H1 (cell line): ENCODE measurements around the gene RBM4. TPM values are rescaled to one million over a fixed set of nuclear protein-coding genes. Genes with fewer than 3 reads are reported as not detected.

ENCODE experiments used
- CTCF ChIA-PET: fragments of 300-600 bp; sonication (Branson Sonifier 250); formaldehyde crosslinking; loops from one replicate; lab custom pipeline; 2021; ENCODE audit not compliant: partially characterized antibody; lab: Charles Lee
- POLR2A ChIA-PET: fragments of 300-600 bp; sonication (Branson Sonifier 250); formaldehyde crosslinking; loops from one replicate; lab custom pipeline; 2021; ENCODE audit warnings: inconsistent platforms; ENCODE audit not compliant: partially characterized antibody; lab: Charles Lee
- DNase-seq, 2 experiments: peaks; one replicate each; pipeline versions ENCODE4 v3.0.0 to v3.0.0-alpha.2; 2010 to 2022; ENCODE audit warnings: low spot score in 2 of 2, low read depth in 1 of 2, mixed read lengths in 1 of 2
- FAIRE-seq: peaks from 2 replicates; lab custom pipeline; 2011; peaks lifted over from hg19 to GRCh38; lab: Jason Lieb, UNC
- H2AFZ ChIP-seq: 2 replicates; pipeline ENCODE4 v1.8.1; 2012; ENCODE audit warnings: low read length, inconsistent platforms
- H2AK5ac ChIP-seq: 2 replicates; pipeline ENCODE4 v1.6.1; 2013; ENCODE audit warnings: low read depth, low read length
- H2BK120ac ChIP-seq: replicated peaks from 2 replicates; pipeline ENCODE3; 2013; ENCODE audit warnings: low read depth, low read length, inconsistent platforms
- H2BK12ac ChIP-seq: 2 replicates; pipeline ENCODE4 v1.6.1; 2013; ENCODE audit warnings: low read depth, low read length
- H2BK15ac ChIP-seq: 2 replicates; pipeline ENCODE4 v1.6.1; 2013; ENCODE audit warnings: low read length
- H2BK20ac ChIP-seq: 2 replicates; pipeline ENCODE4 v1.6.1; 2013; ENCODE audit warnings: low read length
- H2BK5ac ChIP-seq: 2 replicates; pipeline ENCODE4 v1.6.1; 2013; ENCODE audit warnings: low read depth, low read length
- H3K14ac ChIP-seq: 2 replicates; pipeline ENCODE4 v1.6.1; 2013; ENCODE audit warnings: inconsistent platforms; ENCODE audit not compliant: insufficient read length
- H3K18ac ChIP-seq: 2 replicates; pipeline ENCODE4 v1.6.1; 2013; ENCODE audit warnings: low read length; ENCODE audit errors: extremely low read depth
- H3K23ac ChIP-seq: 2 replicates; pipeline ENCODE4 v1.6.1; 2013; ENCODE audit warnings: inconsistent platforms; ENCODE audit not compliant: insufficient read length
- H3K23me2 ChIP-seq: 2 replicates; pipeline ENCODE4 v1.6.1; 2013; ENCODE audit warnings: low read depth, low read length
- H3K27ac ChIP-seq: 2 replicates; pipeline ENCODE4 v1.6.1; 2011; ENCODE audit warnings: low read depth, low read length, inconsistent platforms
- H3K27me3 ChIP-seq, 4 experiments: replicated peaks in 1 of 4; 1 replicate in 1 of 4; 2 replicates in 3 of 4; pipeline versions ENCODE4 v1.6.1 to v1.8.1; 2011 to 2013; ENCODE audit warnings: low read length in 3 of 4, mild to moderate bottlenecking in 3 of 4, inconsistent platforms in 2 of 4, mixed read lengths in 2 of 4, moderate library complexity in 1 of 4; ENCODE audit not compliant: control insufficient read depth in 3 of 4, insufficient read depth in 3 of 4; ENCODE audit errors: extremely low read depth in 1 of 4
- H3K36me3 ChIP-seq, 4 experiments: 2 replicates each; pipeline versions ENCODE4 v1.6.1 to v1.8.1; 2011 to 2013; ENCODE audit warnings: mild to moderate bottlenecking in 4 of 4, low read length in 3 of 4, moderate library complexity in 2 of 4, control low read depth in 1 of 4, inconsistent platforms in 1 of 4; ENCODE audit not compliant: insufficient read depth in 4 of 4, control insufficient read depth in 2 of 4
- H3K4ac ChIP-seq: replicated peaks from 2 replicates; pipeline ENCODE3; 2013; ENCODE audit warnings: low read length, low read depth, mixed read lengths, inconsistent platforms; ENCODE audit not compliant: insufficient read length
- H3K4me1 ChIP-seq, 4 experiments: replicated peaks in 1 of 4; 1 replicate in 1 of 4; 2 replicates in 3 of 4; pipeline versions ENCODE4 v1.6.1 to v1.8.1; 2011 to 2013; ENCODE audit warnings: low read length in 3 of 4, inconsistent platforms in 2 of 4, mixed read lengths in 1 of 4; ENCODE audit not compliant: insufficient read depth in 4 of 4, control insufficient read depth in 3 of 4
- H3K4me2 ChIP-seq, 2 experiments: 2 replicates each; pipeline versions ENCODE4 v1.6.1 to v1.8.1; 2011 to 2013; ENCODE audit warnings: low read depth in 2 of 2, low read length in 2 of 2, control low read depth in 1 of 2, inconsistent platforms in 1 of 2, mild to moderate bottlenecking in 1 of 2; ENCODE audit not compliant: insufficient read depth in 1 of 2
- H3K4me3 ChIP-seq, 4 experiments: fragments of 200-600, 300-600 bp in 1 of 4; sonication (generic), shearing (Covaris generic), sonication (Bioruptor Twin) in 1 of 4; 2 replicates each; pipeline versions ENCODE4 v1.5.1 to v1.8.1; 2011 to 2016; ENCODE audit warnings: low read length in 4 of 4, low read depth in 3 of 4, control low read depth in 2 of 4, inconsistent platforms in 2 of 4, mild to moderate bottlenecking in 2 of 4, mixed read lengths in 1 of 4, moderate library complexity in 1 of 4; ENCODE audit not compliant: insufficient read depth in 2 of 4; ENCODE audit errors: extremely low read depth in 1 of 4
- H3K56ac ChIP-seq: replicated peaks from 2 replicates; pipeline ENCODE3; 2013; ENCODE audit warnings: low read depth, mild to moderate bottlenecking, mixed read lengths, low read length, inconsistent platforms; ENCODE audit not compliant: insufficient read length
- H3K79me1 ChIP-seq: 2 replicates; pipeline ENCODE4 v1.6.1; 2013; ENCODE audit warnings: low read depth, low read length, control low read depth
- H3K79me2 ChIP-seq, 2 experiments: 2 replicates each; pipeline versions ENCODE4 v1.6.1 to v1.8.1; 2012 to 2013; ENCODE audit warnings: low read length in 2 of 2, mild to moderate bottlenecking in 2 of 2, inconsistent platforms in 1 of 2; ENCODE audit not compliant: insufficient read depth in 2 of 2, control insufficient read depth in 1 of 2
- H3K9ac ChIP-seq, 4 experiments: replicated peaks in 1 of 4; 1 replicate in 1 of 4; 2 replicates in 3 of 4; pipeline versions ENCODE4 v1.6.1 to v1.8.1; 2011 to 2013; ENCODE audit warnings: low read depth in 3 of 4, low read length in 3 of 4, control low read depth in 2 of 4, mild to moderate bottlenecking in 2 of 4, moderate library complexity in 2 of 4, inconsistent platforms in 1 of 4; ENCODE audit errors: extremely low read depth in 1 of 4
- H3K9me3 ChIP-seq, 2 experiments: 2 replicates each; pipeline versions ENCODE4 v1.6.1 to v1.8.1; 2012 to 2013; ENCODE audit warnings: mild to moderate bottlenecking in 2 of 2, moderate library complexity in 2 of 2, control low read depth in 1 of 2, inconsistent platforms in 1 of 2, low read depth in 1 of 2, low read length in 1 of 2, mixed read lengths in 1 of 2; ENCODE audit not compliant: insufficient read depth in 2 of 2
- H4K20me1 ChIP-seq, 2 experiments: replicated peaks in 1 of 2; 2 replicates each; pipeline versions ENCODE3 to v1.8.1; 2011 to 2013; ENCODE audit warnings: inconsistent platforms in 2 of 2, low read length in 2 of 2, mild to moderate bottlenecking in 1 of 2; ENCODE audit not compliant: insufficient read depth in 2 of 2, control insufficient read depth in 1 of 2
- H4K5ac ChIP-seq: 2 replicates; pipeline ENCODE4 v1.6.1; 2013; ENCODE audit warnings: low read length, low read depth, mixed read lengths, inconsistent platforms; ENCODE audit not compliant: insufficient read length
- H4K8ac ChIP-seq: 2 replicates; pipeline ENCODE4 v1.8.0; 2013; ENCODE audit warnings: mild to moderate bottlenecking, moderate library complexity, low read length, inconsistent platforms; ENCODE audit not compliant: insufficient read depth; ENCODE audit errors: extremely low read depth
- H4K91ac ChIP-seq: replicated peaks from 2 replicates; pipeline ENCODE3; 2013; ENCODE audit warnings: low read length, mixed read lengths, inconsistent platforms; ENCODE audit not compliant: insufficient read length
- ASH2L ChIP-seq: fragments of 200-600, 300-600 bp; sonication (generic); IDR thresholded peaks from one replicate; pipeline ENCODE4 v1.7.1; 2017; ENCODE audit warnings: low read length
- BCL11A ChIP-seq, 2 experiments: IDR thresholded peaks; one replicate each; pipeline ENCODE4 v1.6.1; 2011; ENCODE audit warnings: low read depth in 2 of 2, low read length in 2 of 2, mild to moderate bottlenecking in 2 of 2
- GTF2F1 ChIP-seq: IDR thresholded peaks from 2 replicates; pipeline ENCODE4 v1.6.1; 2012; ENCODE audit warnings: low read depth, low read length, improper control_type of control experiment, borderline replicate concordance
- HDAC6 ChIP-seq: IDR thresholded peaks from one replicate; pipeline ENCODE4 v1.7.1; 2012; ENCODE audit warnings: low read depth, mild to moderate bottlenecking, inconsistent platforms, low read length, moderate library complexity
- KDM5A ChIP-seq: fragments of 200-600 bp; IDR thresholded peaks from 2 replicates; pipeline ENCODE4 v1.7.1; 2012; ENCODE audit warnings: mild to moderate bottlenecking, low read length, inconsistent platforms, mixed read lengths
- RNF2 ChIP-seq: fragments of 200-900, 300-1000 bp; sonication (generic); IDR thresholded peaks from 2 replicates; pipeline ENCODE4 v1.7.1; 2016; ENCODE audit warnings: borderline replicate concordance, low read depth, mild to moderate bottlenecking, antibody characterized with exemption, low read length; ENCODE audit not compliant: poor library complexity, severe bottlenecking; ENCODE audit errors: missing control alignments
- SIX5 ChIP-seq: IDR thresholded peaks from 2 replicates; pipeline ENCODE4 v1.6.1; 2011; ENCODE audit warnings: mild to moderate bottlenecking, low read depth, low read length
- SP2 ChIP-seq: IDR thresholded peaks from 2 replicates; pipeline ENCODE4 v1.6.1; 2012; ENCODE audit warnings: mild to moderate bottlenecking, low read length, inconsistent platforms
- TAF7 ChIP-seq: optimal IDR thresholded peaks from 2 replicates; pipeline ENCODE3; 2011; ENCODE audit warnings: low read depth, mild to moderate bottlenecking, inconsistent platforms, low read length, moderate library complexity, borderline replicate concordance
- ZNF274 ChIP-seq: IDR thresholded peaks from 2 replicates; pipeline ENCODE4 v1.7.0; 2012; ENCODE audit warnings: low read length, borderline replicate concordance; ENCODE audit errors: extremely low read depth
- WGBS, 2 experiments: shearing (Covaris generic) in 1 of 2; methylation state at CpG; one replicate each; pipeline versions ENCODE4 v1.1.6 to v1.1.7; 2013 to 2015; ENCODE audit warnings: low lambda C conversion rate in 2 of 2, mixed read lengths in 2 of 2, inconsistent platforms in 1 of 2, low coverage in 1 of 2, missing lambda C conversion rate in 1 of 2; ENCODE audit not compliant: insufficient replicate concordance in 2 of 2, insufficient coverage in 1 of 2, insufficient read length in 1 of 2; ENCODE audit errors: extremely low coverage in 1 of 2, missing lambda C conversion rate in 1 of 2; 5-methylcytosine and 5-hydroxymethylcytosine counted together
- polyA plus RNA-seq, 7 experiments: library from polyadenylated mRNA; depleted of rRNA in 3 of 7; stranded (reverse) in 5 of 7; unstranded in 2 of 7; fragments of >200 nt in 5 of 7; fragments of 200-250 nt in 2 of 7; gene quantifications; 1 replicate in 5 of 7; 2 replicates in 1 of 7; 4 replicates in 1 of 7; pipeline versions ENCODE4 v1.2.1 to v1.2.3, GENCODE V29; 2011 to 2013; ENCODE audit warnings: missing spikeins in 2 of 7, mixed read lengths in 2 of 7
- total RNA-seq: library from RNA; stranded (reverse); fragmentation: NEBNext Ultra II Directional; extraction: Animal tissue kit (Norgen Biotek cat#: 25700); gene quantifications from 2 replicates; pipeline ENCODE4 v1.2.1, GENCODE V29; 2021

RBM4 gene
- total and polyA plus RNA-seq, 2 of the 8 experiments (the other 6 are each of a cell fraction or from before 2014, with no cell fraction given): 192 to 330 TPM

DNA sequence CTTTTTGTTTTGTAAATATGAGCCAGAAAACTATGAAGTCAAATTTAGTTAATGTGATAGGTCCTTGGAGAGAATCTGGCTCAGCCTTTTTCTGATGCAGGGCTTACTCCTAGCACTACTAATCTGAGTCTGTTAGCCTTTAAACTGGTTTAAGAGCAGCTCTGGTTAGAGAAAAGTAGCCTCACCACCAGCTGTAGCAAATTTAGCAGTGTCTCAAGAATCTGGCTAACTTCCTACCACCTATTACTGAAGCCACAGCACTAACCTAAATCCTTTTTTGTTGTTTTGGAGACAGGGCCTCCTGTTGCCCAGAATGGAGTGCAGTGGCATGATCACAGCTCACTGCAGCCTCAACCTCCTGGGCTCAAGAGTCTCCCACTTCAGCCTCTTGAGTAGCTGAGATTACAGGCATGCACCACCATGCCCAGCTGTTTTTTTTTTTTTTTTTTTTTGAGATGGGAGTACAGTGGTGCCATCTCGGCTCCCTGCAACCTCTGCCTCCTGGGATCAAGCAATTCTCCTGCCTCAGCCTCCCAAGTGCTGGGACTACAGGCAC lies 25.3 kb downstream of the RBM4 start:
- Histone ChIP-seq H2BK120ac (no peak overlapping the region), H3K56ac (no peak overlapping the region), H3K9me3 (no peaks in the 10 kb centered on the region), H2BK20ac (no peak overlapping the region), H2AK5ac (no peak overlapping the region), H3K23me2 (no peaks in the 10 kb centered on the region), H3K14ac (no peak overlapping the region), H3K9ac (no peak overlapping the region), H4K8ac (no peak overlapping the region), H4K5ac (no peak overlapping the region), H3K27ac (no peak overlapping the region), H3K18ac (no peak overlapping the region), H2AFZ (no peak overlapping the region), H2BK12ac (no peak overlapping the region), H3K4me3 (no peak overlapping the region), H3K27me3 (no peaks in the 10 kb centered on the region), H3K4me1 (no peaks in the 10 kb centered on the region), H2BK15ac (no peak overlapping the region), H3K79me2 (peaks cover 0 to 34% of the 10 kb centered on the region in 2 experiments; a peak in 2 of 4 replicates), H4K20me1 (peaks cover 0 to 8% of the 10 kb centered on the region in 2 experiments), H3K79me1 (peaks cover 4% of the 10 kb centered on the region), H2BK5ac (no peak overlapping the region), H3K23ac (no peak overlapping the region), H3K4me2 (no peak overlapping the region), H3K4ac (no peak overlapping the region), H3K36me3 (peaks cover 15 to 56% (median 24%) of the 10 kb centered on the region in 4 experiments), H4K91ac (no peak overlapping the region)
- FAIRE-seq: no peak
- ChIA-PET CTCF (interaction anchor here (0.6 to 1.4 kb wide), 2 partner anchors 73 to 173 kb away, joined by 3 to 4 read pairs; no protein-coding TSS in a partner anchor), POLR2A (interaction anchor here (1.1 to 66.2 kb wide), 6 partner anchors 9 to 43 kb away, joined by 3 to 2165 read pairs (median 15); partner anchors contain the start of genes CCDC87, CCS, RBM14 and RBM4)
- DNase-seq: no peak
- 86% methylated on average over 1 of the region's 1 CpG; no CpG with 5 or more reads in 1 of the 2 experiments for WGBS, 2 experiments
- TF ChIP-seq HDAC6: no peak
- no peak for TF ChIP-seq RNF2
- TF ChIP-seq ZNF274: no peak
- no peak for TF ChIP-seq BCL11A (IDR thresholded peaks at IDR 0.05; ENCODE audit: low read depth in 2 of 2, low read length in 2 of 2)
- TF ChIP-seq KDM5A: no peak
- no peak for TF ChIP-seq TAF7
- no peak for TF ChIP-seq SIX5
- no peak for TF ChIP-seq GTF2F1
- no peak for TF ChIP-seq ASH2L
- TF ChIP-seq SP2: no peak
